Ovary (tissue), 9 donors: ENCODE data around the gene CABP2. TPM values are rescaled to one million over a fixed set of nuclear protein-coding genes. Genes with fewer than 3 reads are reported as not detected.

ENCODE experiments used
- DNase-seq, 5 donors: peaks; one replicate each; pipeline ENCODE4 v3.0.0-alpha.2; 2019 to 2020
- H3K27ac ChIP-seq, 2 donors: fragments of 200-600 bp; one replicate each; pipeline versions ENCODE4 v1.5.1 to v1.8.0; 2019 to 2022
- H3K27me3 ChIP-seq: fragments of 200-600 bp; one replicate; pipeline ENCODE4 v1.8.0; 2022
- H3K36me3 ChIP-seq: fragments of 200-600 bp; sonication (generic); one replicate; pipeline ENCODE4 v1.5.1; 2019
- H3K4me1 ChIP-seq: one replicate; pipeline ENCODE4 v1.8.1; 2013; ENCODE audit warnings: mild to moderate bottlenecking, moderate library complexity; ENCODE audit not compliant: insufficient read depth
- H3K4me3 ChIP-seq: fragments of 200-600 bp; sonication (generic); one replicate; pipeline ENCODE4 v1.5.1; 2017
- H3K9me3 ChIP-seq, 2 donors: fragments of 200-600 bp in 1 of 2; sonication (generic) in 1 of 2; one replicate each; pipeline versions ENCODE4 v1.5.1 to v1.8.1; 2013 to 2019; ENCODE audit warnings: mild to moderate bottlenecking in 1 of 2, moderate library complexity in 1 of 2
- CTCF ChIP-seq, 3 donors: fragments of 450-650 bp in 2 of 3; fragments of 200-600 bp in 1 of 3; IDR thresholded peaks; one replicate each; pipeline versions ENCODE4 v1.5.1 to v1.8.0; 2016 to 2022; ENCODE audit warnings: antibody characterized with exemption in 3 of 3, mild to moderate bottlenecking in 1 of 3
- EP300 ChIP-seq: sonication (generic); formaldehyde crosslinking; IDR thresholded peaks from one replicate; pipeline ENCODE4 v1.6.1; 2017; ENCODE audit warnings: antibody characterized with exemption
- POLR2A ChIP-seq: fragments of 450-650 bp; IDR thresholded peaks from one replicate; pipeline ENCODE4 v1.6.1; 2017; ENCODE audit warnings: antibody characterized with exemption, mild to moderate bottlenecking, moderate library complexity
- WGBS, 3 donors: extraction: QIAGEN DNeasy Blood & Tissue Kit in 1 of 3; methylation state at CpG; one replicate each; pipeline versions ENCODE4 v1.1.5 to v1.1.7; 2013 to 2017; 5-methylcytosine and 5-hydroxymethylcytosine counted together
- intact Hi-C, 4 donors: fragments of 100-400 bp; cut with DNase I; formaldehyde crosslinking; loops; one replicate each; pipeline versions ENCODE4 v1.11.0 to v1.15.1; 2022 to 2023
- polyA plus RNA-seq, 2 donors: library from polyadenylated mRNA; stranded (reverse); fragments of 200-250 nt in 1 of 2; fragments of 350-450 nt in 1 of 2; fragmentation: Illumina TruSeq in 1 of 2; extraction: RNeasy Lipid Tissue Mini Kit (QIAGEN cat#74804) in 1 of 2; gene quantifications; one replicate each; pipeline ENCODE4 v1.2.3, GENCODE V29; 2013 to 2014
- total RNA-seq, 7 donors: library from RNA; depleted of rRNA in 2 of 7; stranded (reverse); fragments of >200 nt in 2 of 7; fragmentation: NEBNext Ultra II Directional in 3 of 7; extraction: Animal tissue kit (Norgen Biotek cat#: 25700) in 3 of 7; gene quantifications; one replicate each; pipeline versions ENCODE4 v1.1.0 to v1.2.4, GENCODE V29; 2016 to 2023
- donor health status: DM: no; HTN: no; CAD: no; lungs with moderate emphysema.
- donor health status: DM: no; HTN: no; CAD: no.
- donor health status: Bipolar disorder and iron deficiency.
- donor health status: DM: yes; HTN: yes; CAD: no.
- donor health status: DM: no; HTN: no; CAD: no.
- donor health status: DM: yes; HTN: yes; CAD: no.

The CABP2 gene
- total and polyA plus RNA-seq, 9 donors = not detected

- intact Hi-C loops = loop anchor here in 3 of 4 donors (5.0 to 10.0 kb wide), 3 partner anchors 58 to 145 kb away; partner anchors contain the start of genes CORO1B (in 1 of the 3), PPP1CA (in 1 of the 3) and TBC1D10C (in 1 of the 3)
- WGBS, 3 donors = 90 to 96% (median 94%) methylated on average over 18 of the region's 18 CpGs
- peaks cover 10% of the 10 kb centered on the region for H3K4me1 ChIP-seq
Observed at GRCh38 chr11:67502328-67502979, 20.8 kb downstream of the CABP2 start.

GRCh38 chr11:67501854-67502253 lies 21.4 kb downstream of the CABP2 start:
- TF ChIP-seq CTCF (IDR thresholded peaks at IDR 0.05) (no peak), POLR2A (no peak), EP300 (no peak)
- Histone ChIP-seq H3K4me3 (no peak overlapping the region), H3K4me1 (peaks cover 10% of the 10 kb centered on the region), H3K36me3 (no peaks in the 10 kb centered on the region), H3K27ac (no peak overlapping the region), H3K27me3 (no peaks in the 10 kb centered on the region), H3K9me3 (no peaks in the 10 kb centered on the region)
- whole genome bisulfite sequencing, 3 donors = 94 to 98% (median 95%) methylated on average over 18 of the region's 18 CpGs
- no peak for DNase-seq
- intact Hi-C loops = loop anchor here in 3 of 4 donors (5.0 to 10.0 kb wide), 3 partner anchors 57 to 145 kb away; partner anchors contain the start of genes CORO1B (in 1 of the 3), PPP1CA (in 1 of the 3) and TBC1D10C (in 1 of the 3)

More at GRCh38 chr11:67502328-67502979, 20.8 kb downstream of the CABP2 start:
- Histone ChIP-seq H3K36me3 (no peaks in the 10 kb centered on the region), H3K27me3 (no peaks in the 10 kb centered on the region), H3K9me3 (no peaks in the 10 kb centered on the region), H3K27ac (no peak overlapping the region), H3K4me3 (no peak overlapping the region)
- DNase-seq = peak in 1 of 5 donors; percentile 25
- TF ChIP-seq EP300 (no peak), POLR2A (no peak), CTCF (IDR thresholded peaks at IDR 0.05) (no peak)

- H3K9me3 ChIP-seq = no peaks in the 10 kb centered on the region
- H3K36me3 ChIP-seq = no peaks in the 10 kb centered on the region
- H3K27ac ChIP-seq = no peak overlapping the region
- TF ChIP-seq EP300 = no peak
- TF ChIP-seq CTCF (IDR thresholded peaks at IDR 0.05) = no peak
- TF ChIP-seq POLR2A = no peak
- 92 to 94% (median 93%) methylated on average over 9 of the region's 9 CpGs for WGBS, 3 donors
- no peak for DNase-seq
- H3K4me1 ChIP-seq = peaks cover 10% of the 10 kb centered on the region
- H3K27me3 ChIP-seq = no peaks in the 10 kb centered on the region
- intact Hi-C loops = loop anchor here in 3 of 4 donors (5.0 to 10.0 kb wide), 3 partner anchors 56 to 144 kb away; partner anchors contain the start of genes CORO1B (in 1 of the 3), PPP1CA (in 1 of the 3) and TBC1D10C (in 1 of the 3)
- H3K4me3 ChIP-seq = no peak overlapping the region
Observed at GRCh38 chr11:67500831-67501715, 22.2 kb downstream of the CABP2 start.

- no peak overlapping the region for H3K4me3 ChIP-seq
- H3K36me3 ChIP-seq = no peaks in the 10 kb centered on the region
- H3K27ac ChIP-seq = no peak overlapping the region
- peaks cover 5% of the 10 kb centered on the region for H3K4me1 ChIP-seq
- H3K27me3 ChIP-seq = no peaks in the 10 kb centered on the region
- no peaks in the 10 kb centered on the region for H3K9me3 ChIP-seq
- WGBS, 3 donors = 97 to 100% (median 100%) methylated on average over 1 of the region's 1 CpG
- TF ChIP-seq CTCF (IDR thresholded peaks at IDR 0.05) = no peak
- intact Hi-C loops = loop anchor here in 3 of 4 donors (5.0 to 10.0 kb wide), 3 partner anchors 56 to 143 kb away; partner anchors contain the start of genes CORO1B (in 1 of the 3), PPP1CA (in 1 of the 3) and TBC1D10C (in 1 of the 3)
- DNase-seq = no peak
Observed at GRCh38 chr11:67500484-67500821, 22.8 kb downstream of the CABP2 start.
